T-helper 1 cell (primary cell): ENCODE measurements around the gene IDUA.

Experiments
- DNase-seq, 5 donors: peaks; one replicate each; pipeline ENCODE4 v3.0.0-alpha.2; 2012 to 2020

The IDUA gene

GRCh38 chr4:956531-957230 is 30.2 kb upstream of the IDUA start:
- DNase-seq: no peak

- no peak for DNase-seq
Observed at GRCh38 chr4:957231-957580, 29.6 kb upstream of the IDUA start.

GRCh38 chr4:957581-958313 is 29.1 kb upstream of the IDUA start:
- DNase-seq: no peak

GRCh38 chr4:958314-958665 is 28.6 kb upstream of the IDUA start:
- DNase-seq: no peak

GRCh38 chr4:958696-959337 is 28.0 kb upstream of the IDUA start:
- DNase-seq: no peak

- no peak for DNase-seq
Observed at GRCh38 chr4:959338-960139, 27.3 kb upstream of the IDUA start.

- DNase-seq: no peak
Observed at GRCh38 chr4:960140-960635, 26.7 kb upstream of the IDUA start.

GRCh38 chr4:960636-961350 is 26.1 kb upstream of the IDUA start:
- DNase-seq: no peak

GRCh38 chr4:961351-962230 is 25.3 kb upstream of the IDUA start:
- no peak for DNase-seq

- no peak for DNase-seq
Observed at GRCh38 chr4:962231-963208, 24.3 kb upstream of the IDUA start.

- DNase-seq: no peak
Observed at GRCh38 chr4:963276-964225, 23.3 kb upstream of the IDUA start.

- DNase-seq: no peak
Observed at GRCh38 chr4:964346-965025, 22.4 kb upstream of the IDUA start.

GRCh38 chr4:965048-965765 is 21.6 kb upstream of the IDUA start:
- DNase-seq: no peak

GRCh38 chr4:965766-966134 is 21.1 kb upstream of the IDUA start:
- DNase-seq: no peak

GRCh38 chr4:966266-967112 is 20.4 kb upstream of the IDUA start:
- no peak for DNase-seq
